Activated CD8-positive, alpha-beta memory T cell treated with anti-CD3 and anti-CD28 coated beads for 1 hour (primary cell): ENCODE data around the gene SLC66A1.

Source experiments
- DNase-seq, 2 donors: peaks; one replicate each; pipeline ENCODE4 v3.0.0-alpha.2; 2020; ENCODE audit warnings: low read depth in 1 of 2; ENCODE audit errors: extremely low read depth in 1 of 2

The SLC66A1 gene

DNA sequence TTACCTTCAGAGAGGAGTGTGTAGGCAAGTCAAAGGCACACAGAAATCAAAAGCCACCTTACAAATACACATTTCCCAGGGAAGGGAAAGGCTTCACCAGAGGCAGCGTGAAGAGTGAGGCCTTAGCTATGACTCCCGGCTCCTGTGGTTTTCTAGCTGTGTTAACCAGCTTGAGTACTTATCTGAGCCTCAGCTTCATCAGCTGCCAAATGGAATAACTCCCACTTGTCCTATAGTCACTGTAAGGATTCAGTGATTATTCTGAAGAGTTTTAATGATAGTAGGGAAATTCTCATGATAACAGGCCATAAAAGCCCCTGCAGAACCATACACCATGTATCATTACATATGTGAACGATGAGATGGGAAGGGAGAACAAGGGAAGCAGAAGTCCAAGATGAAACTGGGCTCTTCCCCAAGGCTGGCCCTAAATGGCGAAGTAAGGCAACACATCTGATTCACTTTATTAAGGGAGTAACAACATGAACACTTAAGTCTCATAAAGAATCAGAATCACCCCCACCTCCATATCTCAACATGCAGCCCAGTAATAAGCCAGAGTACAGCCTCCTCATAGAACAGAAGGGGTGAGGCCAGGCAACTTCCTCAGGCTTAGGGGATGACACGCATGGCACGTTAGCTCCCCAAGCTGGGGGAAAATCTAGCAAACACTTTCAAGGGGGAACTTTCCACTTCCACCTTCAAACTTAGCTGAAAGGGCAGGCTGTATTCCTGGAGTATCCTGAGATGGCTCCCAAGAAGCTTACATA, 63.7 kb downstream of the SLC66A1 start:
- DNase-seq: no peak

DNA sequence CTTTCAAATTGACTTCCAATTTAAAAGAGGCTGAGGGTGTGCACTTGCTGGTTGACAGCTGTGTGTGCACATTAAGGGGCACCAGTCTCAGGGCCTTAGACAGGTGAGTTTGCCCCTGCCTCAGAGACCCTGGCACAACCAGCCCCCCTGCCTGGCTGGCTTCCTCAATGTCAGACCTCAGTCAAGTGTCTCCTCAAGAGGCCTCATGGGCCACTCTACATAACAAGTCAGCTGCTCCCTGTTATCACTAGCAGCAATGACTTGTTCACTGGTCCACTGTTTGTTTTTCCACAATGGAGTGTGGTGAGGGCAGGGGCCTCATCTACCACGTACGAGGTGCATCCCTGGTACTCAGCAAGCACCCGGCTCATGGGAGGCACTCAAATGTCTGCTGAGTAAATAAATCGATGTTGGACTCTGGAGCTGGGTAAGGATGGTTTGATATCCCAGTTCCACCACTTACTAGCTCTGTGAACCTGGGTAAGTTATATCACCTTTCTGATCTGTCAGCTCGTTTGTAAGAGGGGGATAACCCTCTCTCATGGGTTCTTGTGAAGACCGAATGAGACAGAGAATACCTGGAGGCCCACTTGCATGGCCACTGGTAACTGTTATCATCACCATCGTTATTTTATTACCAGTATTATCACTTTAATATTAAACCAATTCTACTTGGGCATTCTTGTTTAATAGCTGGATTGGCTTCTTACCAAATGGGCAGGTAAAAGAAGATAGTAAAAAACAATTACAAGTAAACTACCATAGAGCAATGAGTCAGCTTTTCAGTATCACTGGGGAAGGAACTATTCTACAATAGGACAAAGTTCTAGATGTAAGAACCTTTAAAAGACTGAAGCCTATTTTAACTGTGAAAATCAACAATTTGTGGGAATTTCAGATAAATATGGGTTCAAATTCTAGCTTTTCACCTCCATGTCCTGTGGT, 64.6 kb downstream of the SLC66A1 start:
- no peak for DNase-seq

DNA sequence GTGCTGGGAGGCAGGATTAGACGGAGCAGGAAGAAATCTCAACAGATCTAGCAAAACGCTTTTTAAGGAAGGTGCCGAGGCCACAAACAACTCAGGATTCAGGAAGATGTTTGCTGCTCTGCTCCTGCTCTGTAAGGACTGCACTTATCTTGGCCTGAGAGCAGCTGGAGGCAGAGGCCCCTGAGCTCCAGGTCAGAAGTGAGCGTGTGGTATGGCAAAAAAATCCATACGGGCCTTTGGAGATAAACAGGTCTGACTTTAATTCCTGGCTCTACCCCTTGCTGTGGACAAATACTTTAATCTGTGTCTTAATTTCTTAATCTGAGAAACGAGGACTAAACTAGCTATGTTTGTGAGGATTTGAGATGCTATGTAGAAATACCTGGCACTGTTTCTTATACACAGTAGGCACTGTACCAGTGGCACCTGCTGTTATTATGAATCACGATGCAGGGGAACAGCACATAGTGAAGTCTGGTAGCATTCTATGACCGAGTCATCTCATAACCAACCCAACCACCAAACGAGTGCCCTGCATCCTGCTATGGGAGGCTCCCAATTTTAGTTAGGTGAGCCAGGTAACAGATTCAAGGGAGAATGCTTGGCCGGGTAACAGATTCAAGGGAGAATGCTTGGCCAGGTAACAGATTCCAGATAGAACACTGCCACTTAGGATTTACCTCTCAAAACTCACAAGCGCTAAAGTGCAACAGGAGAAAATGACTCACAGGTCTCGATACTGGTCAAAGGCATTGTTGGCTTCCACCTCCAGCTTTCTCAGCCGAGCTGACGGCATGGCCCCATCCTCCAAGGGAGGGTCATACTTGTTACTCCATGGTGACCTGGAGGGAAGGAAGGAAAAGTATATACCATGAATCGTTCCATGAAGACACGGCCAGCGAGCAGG, 65.9 kb downstream of the SLC66A1 start:
- DNase-seq: no peak
